Adrenal gland (tissue), 12 donors: ENCODE measurements around the gene SERGEF. TPM values are rescaled to one million over a fixed set of nuclear protein-coding genes. Genes with fewer than 3 reads are reported as not detected.
A peak's percentile ranks its signal among the peaks of the same experiment; 100 is the strongest.

Experiments
- DNase-seq, 7 donors: peaks; one replicate each; pipeline ENCODE4 v3.0.0-alpha.2; 2019 to 2020
- H3K27ac ChIP-seq, 5 donors: fragments of 200-600 bp; sonication (generic) in 4 of 5; 1 replicate in 3 of 5; 2 replicates in 2 of 5; pipeline versions ENCODE4 v1.5.1 to v1.8.0; 2016 to 2020; ENCODE audit warnings: mild to moderate bottlenecking in 1 of 5
- H3K27me3 ChIP-seq: fragments of 200-600 bp; 2 replicates; pipeline ENCODE4 v1.8.0; 2021
- H3K36me3 ChIP-seq, 2 donors: fragments of 200-600 bp; replicated peaks in 1 of 2; 1 replicate in 1 of 2; 2 replicates in 1 of 2; pipeline versions ENCODE4 v1.5.1 to v1.8.0; 2018 to 2022
- H3K4me1 ChIP-seq, 2 donors: fragments of 200-600 bp; replicated peaks in 1 of 2; 1 replicate in 1 of 2; 2 replicates in 1 of 2; pipeline versions ENCODE4 v1.5.1 to v1.8.0; 2018 to 2021
- H3K4me3 ChIP-seq, 4 donors: fragments of 200-600 bp; sonication (generic) in 3 of 4; one replicate each; pipeline ENCODE4 v1.5.1; 2016 to 2018
- H3K9me3 ChIP-seq, 3 donors: fragments of 200-600 bp; sonication (generic) in 1 of 3; replicated peaks in 1 of 3; 1 replicate in 2 of 3; 2 replicates in 1 of 3; pipeline versions ENCODE4 v1.5.1 to v1.8.0; 2016 to 2021
- POLR2A ChIP-seq, 2 donors: fragments of 450-650 bp; IDR thresholded peaks; one replicate each; pipeline ENCODE4 v1.6.1; 2017; ENCODE audit warnings: antibody characterized with exemption in 2 of 2, mild to moderate bottlenecking in 2 of 2, moderate library complexity in 1 of 2
- WGBS, 4 donors: extraction: QIAGEN DNeasy Blood & Tissue Kit in 2 of 4; methylation state at CpG; one replicate each; pipeline versions ENCODE4 v1.1.5 to v1.1.7; 2013 to 2017; 5-methylcytosine and 5-hydroxymethylcytosine counted together
- intact Hi-C, 2 donors: fragments of 100-400 bp; cut with DNase I; formaldehyde crosslinking; loops; one replicate each; pipeline versions ENCODE4 v1.14.1 to v1.15.0; 2022 to 2023
- polyA plus RNA-seq, 3 donors: library from polyadenylated mRNA; stranded (reverse); fragments of 200-250 nt in 2 of 3; fragments of 350-450 nt in 1 of 3; fragmentation: Illumina TruSeq in 1 of 3; extraction: RNeasy Lipid Tissue Mini Kit (QIAGEN cat#74804) in 1 of 3; gene quantifications; one replicate each; pipeline ENCODE4 v1.2.3, GENCODE V29; 2013 to 2014
- total RNA-seq, 9 donors: library from RNA; depleted of rRNA in 4 of 9; stranded (reverse); fragments of >200 nt in 4 of 9; fragments of 120-200 nt in 1 of 9; fragmentation: NEBNext Ultra II Directional in 1 of 9; extraction: Animal tissue kit (Norgen Biotek cat#: 25700) in 1 of 9; gene quantifications; one replicate each; pipeline versions ENCODE4 v1.1.0 to v1.2.4, GENCODE V29; 2013 to 2023
- TF ChIP-seq, protein P1 (sequence below), 6 experiments: fragments of 450-650 bp in 4 of 6; fragments of 200-600 bp in 2 of 6; sonication (generic) in 1 of 6; IDR thresholded peaks; 1 replicate in 5 of 6; 2 replicates in 1 of 6; pipeline versions ENCODE4 v1.5.1 to v1.8.0; 2016 to 2021; ENCODE audit warnings: antibody characterized with exemption in 6 of 6, mild to moderate bottlenecking in 2 of 6, moderate library complexity in 1 of 6
- donor health status: healthy with polysubstance abuse.
- donor health status: Bipolar disorder and iron deficiency.
- donor health status: DM: yes; HTN: yes; CAD: no.
- donor health status: DM: no; HTN: no; CAD: no.
- donor health status: DM: no; HTN: no; CAD: no.
- donor health status: DM: yes; HTN: yes; CAD: no.

Gene SERGEF
- total and polyA plus RNA-seq, 12 donors: 21.7 to 216 (median 38.4) TPM

DNA sequence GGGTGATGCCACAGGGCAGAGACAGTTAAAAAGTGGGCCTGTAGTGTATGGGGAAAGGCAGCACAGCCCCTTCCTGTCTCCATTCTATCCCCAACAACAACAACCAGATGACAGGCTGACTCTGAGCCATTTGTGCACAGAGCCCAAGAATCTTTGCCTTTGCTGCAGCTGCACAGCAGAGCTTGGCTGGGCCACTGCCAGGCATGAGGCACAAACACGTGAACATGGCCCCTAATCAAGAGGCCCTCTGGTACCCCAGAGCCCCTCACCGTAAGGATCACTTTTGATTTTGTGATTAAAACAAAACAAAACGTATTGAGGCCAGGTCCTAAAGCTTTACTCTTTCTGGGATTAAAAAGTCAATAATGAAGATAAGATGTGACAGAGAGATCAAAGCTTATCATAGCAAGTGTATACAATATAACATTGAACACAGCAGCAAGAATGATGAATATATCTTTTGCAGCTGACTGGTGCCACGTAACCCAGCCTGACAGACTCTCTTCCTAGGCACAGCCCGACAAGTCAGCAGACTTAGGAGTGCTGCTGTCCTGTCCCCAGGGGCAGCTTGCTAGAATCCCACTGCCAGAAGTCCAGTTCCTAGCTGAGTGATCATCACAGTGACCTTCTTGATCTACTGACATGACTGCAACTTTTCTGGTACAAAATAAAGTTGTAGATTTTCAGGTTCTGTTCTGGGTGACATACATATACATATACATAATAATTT lies 117.8 kb downstream of the SERGEF start:
- H3K4me3 ChIP-seq: no peak overlapping the region
- DNase-seq: no peak
- H3K4me1 ChIP-seq: no peaks in the 10 kb centered on the region
- H3K9me3 ChIP-seq: no peaks in the 10 kb centered on the region
- H3K27me3 ChIP-seq: no peaks in the 10 kb centered on the region
- WGBS, 4 donors: 68 to 76% (median 73%) methylated on average over 5 of the region's 5 CpGs
- no peak overlapping the region for H3K27ac ChIP-seq
- TF ChIP-seq, protein P1, sequence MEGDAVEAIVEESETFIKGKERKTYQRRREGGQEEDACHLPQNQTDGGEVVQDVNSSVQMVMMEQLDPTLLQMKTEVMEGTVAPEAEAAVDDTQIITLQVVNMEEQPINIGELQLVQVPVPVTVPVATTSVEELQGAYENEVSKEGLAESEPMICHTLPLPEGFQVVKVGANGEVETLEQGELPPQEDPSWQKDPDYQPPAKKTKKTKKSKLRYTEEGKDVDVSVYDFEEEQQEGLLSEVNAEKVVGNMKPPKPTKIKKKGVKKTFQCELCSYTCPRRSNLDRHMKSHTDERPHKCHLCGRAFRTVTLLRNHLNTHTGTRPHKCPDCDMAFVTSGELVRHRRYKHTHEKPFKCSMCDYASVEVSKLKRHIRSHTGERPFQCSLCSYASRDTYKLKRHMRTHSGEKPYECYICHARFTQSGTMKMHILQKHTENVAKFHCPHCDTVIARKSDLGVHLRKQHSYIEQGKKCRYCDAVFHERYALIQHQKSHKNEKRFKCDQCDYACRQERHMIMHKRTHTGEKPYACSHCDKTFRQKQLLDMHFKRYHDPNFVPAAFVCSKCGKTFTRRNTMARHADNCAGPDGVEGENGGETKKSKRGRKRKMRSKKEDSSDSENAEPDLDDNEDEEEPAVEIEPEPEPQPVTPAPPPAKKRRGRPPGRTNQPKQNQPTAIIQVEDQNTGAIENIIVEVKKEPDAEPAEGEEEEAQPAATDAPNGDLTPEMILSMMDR (IDR thresholded peaks at IDR 0.05): no peak
- TF ChIP-seq POLR2A (IDR thresholded peaks at IDR 0.05): no peak
- intact Hi-C loops: no loop called here
- no peaks in the 10 kb centered on the region for H3K36me3 ChIP-seq

DNA sequence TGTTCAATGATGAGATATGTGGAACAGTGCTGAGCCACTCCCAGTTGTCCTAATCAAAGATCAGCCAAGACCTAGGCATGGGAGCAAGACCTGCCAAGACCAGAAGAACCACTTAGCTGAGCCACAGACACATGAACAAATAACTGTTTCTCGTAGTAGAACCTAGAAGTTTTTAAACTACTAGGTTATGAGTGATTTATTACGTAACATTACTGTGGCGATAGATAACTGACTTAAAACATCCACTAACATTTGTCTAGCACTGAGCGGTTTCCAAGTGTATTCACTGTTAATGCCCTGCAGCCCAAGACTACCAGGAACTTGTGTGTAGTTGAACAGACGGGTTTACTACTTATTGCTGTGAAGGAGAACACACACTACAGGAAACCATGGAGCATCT lies 120.4 kb downstream of the SERGEF start:
- H3K4me1 ChIP-seq: no peaks in the 10 kb centered on the region
- WGBS, 4 donors: 95 to 100% (median 98%) methylated on average over 5 of the region's 5 CpGs
- no peaks in the 10 kb centered on the region for H3K36me3 ChIP-seq
- H3K4me3 ChIP-seq: no peak overlapping the region
- no peak for DNase-seq
- no peaks in the 10 kb centered on the region for H3K27me3 ChIP-seq
- intact Hi-C loops: no loop called here
- no peak overlapping the region for H3K27ac ChIP-seq
- TF ChIP-seq, protein P1 (IDR thresholded peaks at IDR 0.05): no peak
- TF ChIP-seq POLR2A (IDR thresholded peaks at IDR 0.05): no peak
- no peaks in the 10 kb centered on the region for H3K9me3 ChIP-seq

DNA sequence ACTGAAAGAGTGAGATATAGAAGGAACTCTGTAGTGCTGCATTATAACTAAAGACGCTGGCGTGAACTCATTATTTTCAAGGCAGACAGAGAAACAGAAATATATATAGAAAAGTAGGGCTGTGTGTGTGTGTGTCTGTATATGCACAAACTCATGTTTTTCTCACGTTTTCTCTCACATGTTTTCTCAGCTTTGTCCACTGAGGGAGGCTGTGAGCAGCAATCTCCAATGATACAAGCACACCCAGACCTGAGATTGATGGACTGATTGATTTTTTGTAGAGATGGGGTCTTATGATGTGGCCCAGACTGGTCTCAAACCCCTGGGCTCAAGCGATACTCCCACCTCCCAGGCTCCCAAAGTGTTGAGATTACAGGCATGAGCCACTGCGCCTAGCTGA lies 122.5 kb downstream of the SERGEF start:
- Histone ChIP-seq H3K4me3 (no peak overlapping the region), H3K36me3 (no peaks in the 10 kb centered on the region), H3K27me3 (no peaks in the 10 kb centered on the region), H3K4me1 (no peaks in the 10 kb centered on the region), H3K9me3 (no peaks in the 10 kb centered on the region), H3K27ac (no peak overlapping the region)
- no peak for DNase-seq
- intact Hi-C loops: no loop called here
- no peak for TF ChIP-seq POLR2A (IDR thresholded peaks at IDR 0.05)
- TF ChIP-seq, protein P1 (IDR thresholded peaks at IDR 0.05): peak in 1 of 6 experiments; percentile 8
- 88 to 96% (median 93%) methylated on average over 5 of the region's 5 CpGs for WGBS, 4 donors

DNA sequence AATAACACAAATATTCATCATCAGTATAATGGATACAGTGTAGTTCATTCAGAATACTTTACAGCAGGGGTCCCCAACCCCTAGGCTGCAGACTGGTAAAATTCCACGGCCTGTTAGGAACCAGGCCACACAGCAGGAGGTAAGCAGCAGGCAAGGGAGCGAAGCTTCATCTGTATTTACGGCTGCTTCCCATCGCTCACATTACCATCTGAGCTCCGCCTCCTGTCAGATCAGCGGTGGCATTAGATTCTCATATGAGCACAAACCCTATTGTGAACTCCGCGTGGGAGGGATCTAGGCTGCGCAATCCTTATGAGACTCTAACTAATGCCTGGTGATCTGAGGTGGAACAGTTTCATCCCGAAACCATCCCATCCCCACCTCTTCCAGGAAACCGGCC lies 125.1 kb downstream of the SERGEF start:
- TF ChIP-seq, protein P1 (IDR thresholded peaks at IDR 0.05): no peak
- TF ChIP-seq POLR2A (IDR thresholded peaks at IDR 0.05): no peak
- 88 to 93% (median 91%) methylated on average over 9 to 11 of the region's 11 CpGs for WGBS, 4 donors

More for the DNA sequence above, 125.1 kb downstream of the SERGEF start:
- H3K27ac ChIP-seq: no peak overlapping the region
- H3K27me3 ChIP-seq: no peaks in the 10 kb centered on the region
- H3K9me3 ChIP-seq: no peaks in the 10 kb centered on the region
- H3K36me3 ChIP-seq: no peaks in the 10 kb centered on the region
- no peak overlapping the region for H3K4me3 ChIP-seq
- intact Hi-C loops: no loop called here
- DNase-seq: no peak
- no peaks in the 10 kb centered on the region for H3K4me1 ChIP-seq
